NOMO-1 treated with DMSO at 0.1 percent for 48 hours (cell line): ENCODE measurements around the gene KIF6.
A peak's percentile ranks its signal among the peaks of the same experiment; 100 is the strongest.

Experiments
- DNase-seq: peaks from one replicate; lab custom pipeline; 2025; ENCODE audit not compliant: unreplicated experiment; lab: John Stamatoyannopoulos, UW

KIF6 gene

GRCh38 chr6:39357998-39358686, 367.1 kb downstream of the KIF6 start:
- no peak for DNase-seq

- no peak for DNase-seq
These were observed 371.4 kb downstream of the KIF6 start for GRCh38 chr6:39353698-39354315.

DNA sequence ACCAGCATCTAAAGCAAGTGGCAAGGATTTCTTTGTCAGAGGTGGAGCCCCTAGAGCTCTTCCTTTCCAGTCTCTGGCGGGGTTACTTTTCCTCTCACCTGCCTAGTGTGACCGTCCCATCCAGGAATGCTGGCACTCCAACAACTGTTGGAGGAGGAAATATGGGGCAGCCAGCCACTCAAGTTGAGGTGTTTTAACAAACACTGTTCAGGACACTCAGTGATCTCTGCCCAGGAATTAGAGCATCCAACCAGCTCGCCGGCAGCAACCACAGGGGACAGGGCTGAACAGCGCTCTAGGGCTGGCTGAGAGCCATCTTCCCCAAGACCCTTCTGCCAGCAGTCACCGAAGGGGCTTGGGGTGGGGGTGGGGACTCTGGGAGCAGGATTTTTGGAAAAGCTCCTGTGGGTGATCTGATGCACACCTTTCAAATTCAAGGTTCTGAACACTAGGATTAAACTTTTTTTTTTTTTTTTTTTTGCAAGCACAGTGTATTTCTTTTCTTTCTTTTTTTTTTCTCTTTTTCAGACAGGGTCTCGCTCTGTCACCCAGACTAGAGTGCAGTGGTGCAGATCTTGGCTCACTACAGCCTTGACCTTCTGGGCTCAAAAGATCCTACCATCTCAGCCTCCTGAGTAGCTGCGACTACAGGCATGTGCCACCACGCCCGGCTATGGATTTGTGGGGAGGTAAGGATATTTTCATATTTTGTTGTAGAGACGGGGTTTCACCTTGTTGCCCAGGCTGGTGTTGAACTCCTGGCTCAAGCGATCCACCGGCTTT, 374.3 kb downstream of the KIF6 start:
- DNase-seq: no peak

DNA sequence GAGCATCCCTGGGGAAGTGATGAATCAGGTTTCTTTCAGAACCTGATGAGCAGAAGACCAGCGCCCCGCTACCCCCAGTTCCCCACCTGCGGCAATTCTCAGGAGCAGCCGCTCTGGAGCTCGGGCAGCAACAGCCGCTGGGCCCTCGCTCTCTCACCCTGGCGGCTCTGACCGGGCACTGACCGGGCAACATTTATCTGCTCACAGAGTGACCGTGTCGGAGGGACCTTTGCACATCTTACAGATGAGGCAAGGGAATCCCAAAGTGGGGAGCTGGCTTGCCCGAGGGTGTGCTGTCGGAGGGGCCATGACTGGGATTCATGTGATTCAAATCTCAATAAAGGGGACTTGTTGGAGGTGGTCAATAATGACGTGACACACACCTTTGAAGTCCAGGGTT, 376.5 kb downstream of the KIF6 start:
- no peak for DNase-seq

GRCh38 chr6:39347906-39348585, 377.2 kb downstream of the KIF6 start:
- DNase-seq: peak; percentile 21

GRCh38 chr6:39347206-39347605, 378.0 kb downstream of the KIF6 start:
- no peak for DNase-seq

DNA sequence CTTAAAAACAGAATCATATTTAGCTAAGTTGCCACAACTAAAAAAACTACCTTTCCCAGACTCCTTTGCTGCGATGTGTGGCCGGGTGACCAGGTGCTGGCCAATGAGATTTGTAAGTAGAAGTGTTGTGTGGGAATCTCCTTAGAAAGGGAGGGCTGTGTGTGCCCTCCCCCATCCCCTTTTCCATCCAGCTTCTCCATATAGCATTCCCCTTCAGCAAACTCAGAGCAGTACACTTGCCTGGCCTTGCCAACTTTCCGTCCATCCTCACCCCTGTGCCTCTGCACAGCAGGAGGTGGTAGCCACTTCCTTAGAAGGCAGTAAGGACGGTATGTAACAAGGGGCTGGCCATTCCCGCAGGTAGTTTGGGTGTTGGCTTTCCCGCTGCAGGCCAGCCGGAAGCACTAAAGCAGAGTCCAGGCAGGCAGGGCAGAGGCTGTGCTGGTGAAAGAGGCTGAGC, 380.4 kb downstream of the KIF6 start:
- DNase-seq: no peak

DNA sequence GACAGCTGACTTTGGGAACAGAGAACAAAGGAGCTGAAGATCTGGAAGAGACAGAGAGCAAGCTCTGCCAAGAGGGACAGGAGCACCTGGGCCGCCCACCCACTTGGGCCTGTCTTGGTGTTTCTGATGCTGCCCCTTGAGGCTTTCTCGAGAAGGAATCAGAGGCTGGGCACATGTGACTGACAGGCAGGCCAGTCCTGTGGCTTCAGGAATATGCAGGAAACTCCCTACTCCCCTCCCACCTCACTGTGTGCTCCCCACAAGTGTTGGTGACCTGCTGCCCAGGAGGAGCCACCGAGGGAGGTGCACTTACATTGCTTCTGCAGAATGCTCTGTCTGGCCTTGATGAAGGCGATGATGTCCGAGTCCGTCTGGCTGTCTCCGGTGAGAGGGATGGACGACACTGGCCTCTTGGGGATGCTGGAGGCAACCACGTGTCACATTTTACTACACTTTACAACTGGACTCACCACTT, 381.8 kb downstream of the KIF6 start:
- no peak for DNase-seq

GRCh38 chr6:39342692-39343395, 382.4 kb downstream of the KIF6 start:
- DNase-seq: no peak

DNA sequence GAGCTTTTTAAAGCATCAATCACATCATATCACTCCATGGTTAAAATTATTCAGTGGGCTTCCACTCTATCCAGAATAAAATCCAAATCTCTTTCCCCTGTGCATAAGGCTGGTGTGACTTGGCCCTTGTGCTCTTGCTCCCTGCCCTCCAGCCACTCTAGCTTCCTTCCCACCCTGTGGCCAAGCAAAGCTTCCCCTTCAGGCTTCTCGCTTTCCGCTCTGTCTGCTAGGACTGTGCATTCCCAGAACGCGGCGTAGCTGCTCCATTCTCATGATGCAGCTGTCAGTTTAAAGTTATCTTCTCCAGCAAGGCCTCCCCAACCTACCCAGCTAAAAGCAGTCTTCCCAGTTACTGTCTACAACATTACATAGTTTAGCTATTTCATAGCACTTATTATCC, 383.3 kb downstream of the KIF6 start:
- DNase-seq: no peak

DNA sequence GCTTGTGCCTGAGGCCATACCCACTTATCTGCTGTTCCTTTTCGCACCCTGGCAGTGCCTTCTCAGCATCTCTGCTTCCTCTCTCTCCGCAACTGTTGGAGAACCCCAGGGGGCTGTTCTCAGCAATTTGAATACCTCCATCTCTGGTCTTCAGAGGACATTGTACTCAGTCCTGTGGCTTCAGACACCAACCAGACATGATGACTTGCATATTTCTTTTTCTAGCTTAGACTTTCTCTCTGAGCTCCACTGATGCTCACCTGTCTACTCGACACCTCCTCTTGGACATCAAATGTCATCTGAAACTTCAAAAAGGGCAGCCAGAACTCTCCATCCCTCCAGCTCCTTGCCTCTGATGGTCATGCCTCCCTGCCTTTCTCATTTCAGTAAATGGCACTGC, 383.9 kb downstream of the KIF6 start:
- DNase-seq: no peak

DNA sequence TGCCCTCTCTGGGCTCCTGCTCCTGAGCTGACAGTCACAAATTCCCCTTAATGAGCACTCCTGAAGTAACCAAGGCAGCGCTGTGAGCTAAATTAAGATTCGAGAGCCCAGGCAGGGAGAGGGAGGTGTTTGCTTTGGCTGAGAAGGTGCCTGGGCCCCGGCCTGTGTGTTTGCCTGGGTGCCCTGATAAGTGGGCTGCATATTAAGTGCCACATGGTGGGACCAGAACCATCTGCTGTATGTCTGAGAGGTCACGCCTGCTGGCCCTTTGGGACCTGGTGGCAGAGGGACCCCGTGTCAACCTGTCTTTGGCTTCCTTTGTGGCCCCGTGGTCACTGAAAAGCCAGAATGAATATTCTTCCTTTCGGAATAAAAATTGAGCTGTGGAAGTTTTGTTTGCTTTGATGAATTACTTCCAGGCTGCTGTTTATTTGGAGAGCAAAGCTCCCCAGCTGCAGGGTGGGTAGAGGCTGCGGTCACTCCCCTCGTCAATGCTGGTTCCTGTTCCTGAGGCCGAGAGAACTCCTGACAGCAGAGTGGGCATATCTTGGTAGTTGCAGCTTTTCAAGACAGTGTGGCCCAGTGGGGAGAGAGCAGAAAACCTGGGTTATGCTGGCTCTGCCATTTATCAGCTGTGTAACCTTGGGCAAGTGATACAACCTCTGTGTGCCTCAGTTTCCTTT, 385.2 kb downstream of the KIF6 start:
- no peak for DNase-seq

GRCh38 chr6:39339096-39339867, 385.9 kb downstream of the KIF6 start:
- no peak for DNase-seq

- peak; percentile 19 for DNase-seq
These were observed 386.8 kb downstream of the KIF6 start for GRCh38 chr6:39338397-39338796.

DNA sequence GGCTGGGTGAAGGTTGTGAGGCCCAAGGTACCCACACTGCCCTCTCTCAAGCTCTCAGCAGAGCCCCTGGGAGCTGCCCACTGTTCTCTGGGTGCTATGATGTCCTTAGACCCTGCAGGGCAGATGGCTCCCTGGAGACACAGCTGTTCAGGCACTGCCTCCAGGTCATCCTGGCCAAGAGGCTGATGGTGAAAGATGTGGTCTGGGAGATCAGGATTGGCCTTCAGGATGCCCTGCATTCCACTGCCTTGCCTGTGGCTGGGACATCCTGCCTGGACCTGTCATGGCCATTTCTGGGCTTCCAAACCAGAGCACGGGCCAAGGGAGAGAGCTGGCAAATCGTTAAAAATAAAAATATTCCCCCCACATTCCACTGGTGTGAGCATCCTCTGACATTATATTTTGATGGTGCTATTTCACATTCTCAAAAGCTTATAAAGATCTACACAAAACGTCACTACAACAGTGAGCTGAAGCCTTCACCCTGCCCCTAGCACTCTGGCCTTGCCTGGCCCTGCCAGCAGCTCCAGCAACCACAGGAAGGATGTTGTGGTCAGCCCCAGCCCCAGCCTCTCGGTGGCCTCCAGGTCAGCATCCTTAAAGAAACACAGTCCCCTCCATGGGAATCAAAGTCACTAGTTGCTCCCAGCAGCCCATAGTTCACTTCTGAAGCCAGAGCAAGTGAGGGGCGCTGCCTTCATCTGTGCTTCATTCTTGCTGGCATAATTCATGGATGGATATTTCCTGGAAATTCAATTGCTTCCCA, 389.2 kb downstream of the KIF6 start:
- peak; percentile 65 for DNase-seq

DNA sequence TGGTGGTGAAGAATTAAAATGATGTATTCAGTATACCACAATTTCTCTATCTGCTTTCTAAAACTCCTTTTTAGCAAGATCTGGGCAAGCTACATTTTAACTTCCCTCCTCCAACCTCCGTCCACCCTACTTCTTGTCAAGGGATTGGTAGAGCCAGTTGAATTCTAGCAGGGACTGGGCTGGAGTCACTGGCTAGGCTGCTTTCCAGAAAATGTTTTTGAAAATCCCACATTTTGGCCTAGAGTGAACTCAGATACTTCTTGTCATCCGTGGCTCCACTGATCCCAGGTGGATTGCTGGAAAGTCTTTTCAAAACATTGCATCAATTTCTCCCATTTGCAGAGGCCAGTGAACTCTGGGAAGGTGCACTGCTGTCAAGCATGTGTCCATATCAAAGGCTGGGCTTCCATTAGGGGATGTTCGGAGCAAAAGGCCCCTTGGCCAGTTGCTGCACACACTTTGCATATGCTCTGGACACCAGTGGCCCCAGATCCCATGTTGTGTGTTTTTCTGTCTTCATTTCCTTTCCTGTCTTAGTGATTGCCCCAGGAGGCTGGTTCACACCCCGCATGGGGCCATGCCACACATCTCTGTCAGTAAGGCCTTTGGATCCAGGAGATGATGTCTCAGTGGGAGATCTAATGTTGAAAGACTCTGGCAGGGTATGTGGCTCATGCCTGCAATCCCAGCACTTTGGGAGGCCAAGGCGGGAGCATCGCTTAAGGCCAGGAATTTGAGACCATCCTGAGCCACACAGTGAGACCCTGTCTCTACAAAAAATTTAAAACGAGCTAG, 391.4 kb downstream of the KIF6 start:
- DNase-seq: no peak

GRCh38 chr6:39330476-39330875, 394.7 kb downstream of the KIF6 start:
- DNase-seq: no peak

- peak; percentile 88 for DNase-seq
These were observed 395.2 kb downstream of the KIF6 start for GRCh38 chr6:39330057-39330456.
